Astrocyte (in vitro differentiated cells and primary cell): Measurements from ENCODE around the gene CDC42EP3.

Source experiments
- CTCF ChIP-seq: IDR thresholded peaks from 2 replicates; pipeline ENCODE4 v1.5.1; 2011; ENCODE audit warnings: low read depth, mild to moderate bottlenecking, inconsistent platforms, low read length, moderate library complexity; ENCODE audit not compliant: insufficient read depth
- EZH2 ChIP-seq: IDR thresholded peaks from 2 replicates; pipeline ENCODE4 v1.6.1; 2012; ENCODE audit warnings: mild to moderate bottlenecking, low read length, inconsistent platforms; ENCODE audit not compliant: insufficient read depth

GRCh38 chr2:37658682-37659081, 12.8 kb downstream of the CDC42EP3 start:
- TF ChIP-seq CTCF, result no peak
- TF ChIP-seq EZH2, result no peak
